Measurements from ENCODE around the gene KCNMA1. TPM values are rescaled to one million over a fixed set of nuclear protein-coding genes. Genes with fewer than 3 reads are reported as not detected.

KCNMA1 gene
- total RNA-seq, 1 donor from 2014 or later = 95.5 TPM

- H3K9me3 Mint-ChIP-seq (ENCODE audit: unreplicated experiment) = no peaks in the 10 kb centered on the region
- no peak overlapping the region for H3K27ac Mint-ChIP-seq (ENCODE audit: unreplicated experiment)
- H3K36me3 Mint-ChIP-seq (ENCODE audit: unreplicated experiment) = no peaks in the 10 kb centered on the region
- no peaks in the 10 kb centered on the region for H3K27me3 Mint-ChIP-seq (ENCODE audit: unreplicated experiment)
- no peak overlapping the region for H3K4me3 Mint-ChIP-seq (ENCODE audit: unreplicated experiment)
- no peak for DNase-seq (ENCODE audit: extremely low spot score, unreplicated experiment)
- TF ChIP-seq CTCF (IDR thresholded peaks at IDR 0.05) = no peak
- peaks cover 38% of the 10 kb centered on the region for H3K4me1 Mint-ChIP-seq (ENCODE audit: unreplicated experiment)
Observed at GRCh38 chr10:77518910-77519274, 118.7 kb downstream of the KCNMA1 start.

GRCh38 chr10:77518241-77518909, 119.2 kb downstream of the KCNMA1 start:
- H3K27me3 Mint-ChIP-seq (ENCODE audit: unreplicated experiment) = no peaks in the 10 kb centered on the region
- no peak for DNase-seq (ENCODE audit: extremely low spot score, unreplicated experiment)
- no peak overlapping the region for H3K4me3 Mint-ChIP-seq (ENCODE audit: unreplicated experiment)
- no peaks in the 10 kb centered on the region for H3K36me3 Mint-ChIP-seq (ENCODE audit: unreplicated experiment)
- H3K9me3 Mint-ChIP-seq (ENCODE audit: unreplicated experiment) = no peaks in the 10 kb centered on the region
- H3K27ac Mint-ChIP-seq (ENCODE audit: unreplicated experiment) = no peak overlapping the region
- H3K4me1 Mint-ChIP-seq (ENCODE audit: unreplicated experiment) = peaks cover 39% of the 10 kb centered on the region
- TF ChIP-seq CTCF (IDR thresholded peaks at IDR 0.05) = no peak

DNA sequence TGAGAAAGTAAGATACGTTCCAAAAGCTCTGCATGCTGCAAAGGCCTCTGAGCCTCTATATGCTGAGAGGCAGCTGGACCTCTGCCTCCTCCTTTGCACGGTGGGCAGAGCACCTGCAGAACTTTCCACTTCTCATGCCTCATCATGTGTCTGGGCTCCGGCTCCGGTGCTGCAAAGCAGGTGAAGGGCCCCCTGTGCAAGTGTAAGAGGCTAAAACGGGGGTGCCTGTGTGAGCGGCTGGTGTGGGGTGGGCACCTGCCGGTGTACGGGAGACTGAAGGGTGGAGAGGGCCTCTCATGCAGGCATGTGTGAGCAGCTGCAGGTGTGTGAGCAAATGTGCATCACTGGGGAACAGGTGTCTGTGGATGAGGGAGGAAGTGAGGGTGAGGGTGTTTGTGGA, 121.0 kb downstream of the KCNMA1 start:
- no peak for TF ChIP-seq CTCF (IDR thresholded peaks at IDR 0.05)
- Mint-ChIP-seq H3K9me3 (ENCODE audit: unreplicated experiment) (no peaks in the 10 kb centered on the region), H3K4me1 (ENCODE audit: unreplicated experiment) (peaks cover 44% of the 10 kb centered on the region), H3K27ac (ENCODE audit: unreplicated experiment) (no peak overlapping the region), H3K36me3 (ENCODE audit: unreplicated experiment) (no peaks in the 10 kb centered on the region), H3K4me3 (ENCODE audit: unreplicated experiment) (no peak overlapping the region), H3K27me3 (ENCODE audit: unreplicated experiment) (no peaks in the 10 kb centered on the region)
- no peak for DNase-seq (ENCODE audit: extremely low spot score, unreplicated experiment)

GRCh38 chr10:77514870-77515269, 122.7 kb downstream of the KCNMA1 start:
- peaks cover 45% of the 10 kb centered on the region for H3K4me1 Mint-ChIP-seq (ENCODE audit: unreplicated experiment)
- peak overlapping the region; percentile 71 for H3K27ac Mint-ChIP-seq (ENCODE audit: unreplicated experiment)
- H3K36me3 Mint-ChIP-seq (ENCODE audit: unreplicated experiment) = no peaks in the 10 kb centered on the region
- no peaks in the 10 kb centered on the region for H3K9me3 Mint-ChIP-seq (ENCODE audit: unreplicated experiment)
- H3K27me3 Mint-ChIP-seq (ENCODE audit: unreplicated experiment) = no peaks in the 10 kb centered on the region
- H3K4me3 Mint-ChIP-seq (ENCODE audit: unreplicated experiment) = no peak overlapping the region
- no peak for TF ChIP-seq CTCF (IDR thresholded peaks at IDR 0.05)
- no peak for DNase-seq (ENCODE audit: extremely low spot score, unreplicated experiment)

- no peak overlapping the region for H3K4me3 Mint-ChIP-seq (ENCODE audit: unreplicated experiment)
- no peaks in the 10 kb centered on the region for H3K9me3 Mint-ChIP-seq (ENCODE audit: unreplicated experiment)
- peaks cover 45% of the 10 kb centered on the region for H3K4me1 Mint-ChIP-seq (ENCODE audit: unreplicated experiment)
- TF ChIP-seq CTCF (IDR thresholded peaks at IDR 0.05) = no peak
- DNase-seq (ENCODE audit: extremely low spot score, unreplicated experiment) = no peak
- peak overlapping the region; percentile 48 for H3K27ac Mint-ChIP-seq (ENCODE audit: unreplicated experiment)
- no peaks in the 10 kb centered on the region for H3K27me3 Mint-ChIP-seq (ENCODE audit: unreplicated experiment)
- H3K36me3 Mint-ChIP-seq (ENCODE audit: unreplicated experiment) = no peaks in the 10 kb centered on the region
Observed at GRCh38 chr10:77513781-77514331, 123.8 kb downstream of the KCNMA1 start.

All from osteocyte (in vitro differentiated cells).